ENCODE results near the gene CNTNAP4. TPM values are rescaled to one million over a fixed set of nuclear protein-coding genes. Genes with fewer than 3 reads are reported as not detected.

Gene CNTNAP4
- total RNA-seq, 1 experiment from 2014 or later: 2.1 TPM

DNA sequence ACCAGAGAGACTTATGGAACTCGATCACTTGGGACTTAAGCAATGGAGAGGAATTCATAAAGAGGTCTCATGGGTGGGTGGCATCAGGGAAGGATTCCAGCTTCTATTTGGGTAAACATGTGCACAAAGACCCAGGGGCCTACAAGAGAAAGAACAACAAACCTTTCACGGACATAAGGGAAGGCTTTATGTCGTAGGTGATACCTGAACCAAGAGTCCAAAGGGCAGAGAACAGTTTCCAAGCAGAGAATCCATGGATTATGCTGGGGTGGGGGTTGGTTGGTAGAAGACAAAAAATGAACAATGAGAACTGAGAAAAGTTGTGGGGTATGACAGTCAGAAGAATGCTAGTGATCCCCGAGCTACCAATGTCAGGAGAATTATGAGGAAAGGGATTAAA is 119.8 kb downstream of the CNTNAP4 start:
- no peak for DNase-seq (ENCODE audit: low spot score)

GRCh38 chr16:76409706-76410105 is 132.5 kb downstream of the CNTNAP4 start:
- no peak for DNase-seq (ENCODE audit: low spot score)

- no peak for DNase-seq (ENCODE audit: low spot score)
Measured at GRCh38 chr16:76421571-76421970, 144.4 kb downstream of the CNTNAP4 start.

GRCh38 chr16:76428858-76429257 is 151.7 kb downstream of the CNTNAP4 start:
- DNase-seq (ENCODE audit: low spot score): peak; percentile 32

DNA sequence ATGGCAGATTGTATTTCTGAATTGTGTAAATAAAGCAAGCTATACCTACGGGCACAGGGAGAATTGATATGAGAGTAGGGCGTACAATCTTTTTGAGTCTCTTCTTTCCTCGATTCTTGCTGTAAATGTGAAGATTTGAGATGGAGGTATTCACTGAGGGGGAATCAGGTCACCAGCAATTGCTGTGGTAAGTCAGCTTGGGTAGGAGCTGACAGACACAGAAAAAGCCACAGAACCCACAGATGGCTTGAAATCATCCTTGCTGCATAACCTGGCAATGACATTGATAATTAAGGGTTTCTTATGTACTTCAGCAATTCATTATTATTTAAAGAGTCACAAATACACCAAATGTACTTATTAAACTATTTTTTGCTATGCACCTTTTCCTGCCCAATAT is 164.2 kb downstream of the CNTNAP4 start:
- no peak for DNase-seq (ENCODE audit: low spot score)

DNA sequence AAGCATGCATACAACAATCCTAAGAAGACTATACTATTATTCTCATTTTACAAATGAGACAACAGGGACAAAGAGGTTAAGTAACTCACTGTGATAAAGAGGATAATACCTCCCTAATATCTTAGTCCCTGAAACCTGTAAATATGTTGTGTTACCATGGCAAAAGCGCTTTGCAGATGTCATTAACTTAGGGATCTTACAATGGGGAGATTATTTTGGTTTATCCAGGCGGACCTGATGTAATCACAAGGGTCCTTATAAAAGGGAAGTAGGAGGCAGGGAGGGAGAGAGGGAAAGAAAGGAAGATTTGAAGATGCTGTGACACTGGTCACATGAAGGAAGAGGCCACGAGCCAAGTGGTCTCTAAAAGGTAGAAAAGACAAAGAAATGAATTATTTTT is 164.7 kb downstream of the CNTNAP4 start:
- no peak for DNase-seq (ENCODE audit: low spot score)

- DNase-seq (ENCODE audit: low spot score): no peak
Measured at GRCh38 chr16:76443973-76444372, 166.8 kb downstream of the CNTNAP4 start.

GRCh38 chr16:76444832-76445231 is 167.6 kb downstream of the CNTNAP4 start:
- DNase-seq (ENCODE audit: low spot score): no peak

GRCh38 chr16:76445815-76446214 is 168.6 kb downstream of the CNTNAP4 start:
- DNase-seq (ENCODE audit: low spot score): no peak

DNA sequence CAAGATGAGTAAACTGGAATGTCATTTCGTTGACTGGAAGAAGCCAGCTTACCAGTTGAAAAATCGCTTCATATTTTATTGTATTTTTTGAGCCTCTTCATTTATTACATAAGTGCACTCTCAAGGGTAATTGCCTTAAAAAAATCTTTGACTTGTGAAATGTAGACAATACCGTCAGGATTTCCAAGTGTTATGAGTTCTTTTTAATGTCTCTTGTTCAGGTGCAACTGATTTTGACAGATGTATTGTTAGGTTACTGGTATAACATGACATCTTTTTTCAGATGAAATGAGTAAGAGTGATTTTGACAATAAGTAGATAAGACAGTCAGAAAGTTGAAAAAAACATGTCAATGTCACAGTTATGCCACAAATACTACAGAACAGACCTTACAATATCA is 169.1 kb downstream of the CNTNAP4 start:
- no peak for DNase-seq (ENCODE audit: low spot score)

GRCh38 chr16:76450890-76451289 is 173.7 kb downstream of the CNTNAP4 start:
- no peak for DNase-seq (ENCODE audit: low spot score)

DNA sequence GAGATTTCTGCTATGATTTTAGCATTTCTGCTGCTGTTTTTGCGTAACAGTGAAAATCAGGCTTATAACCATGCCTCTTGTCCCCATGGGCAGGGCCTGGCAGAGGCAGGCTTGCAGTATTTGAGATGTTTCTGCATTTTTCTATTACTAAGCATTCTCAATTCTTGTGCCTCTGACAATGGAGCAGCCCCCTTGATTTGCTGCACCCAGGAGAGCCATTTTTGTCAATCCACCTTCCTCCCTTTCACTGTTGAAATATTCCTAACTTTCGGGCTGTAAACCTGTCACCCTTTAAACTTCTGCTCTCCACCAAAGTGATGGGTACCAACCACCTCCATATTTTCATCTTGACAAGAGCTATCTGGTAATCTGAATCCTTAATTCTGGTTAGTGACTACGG is 178.1 kb downstream of the CNTNAP4 start:
- no peak for DNase-seq (ENCODE audit: low spot score)

GRCh38 chr16:76456016-76456415 is 178.8 kb downstream of the CNTNAP4 start:
- DNase-seq (ENCODE audit: low spot score): no peak

DNA sequence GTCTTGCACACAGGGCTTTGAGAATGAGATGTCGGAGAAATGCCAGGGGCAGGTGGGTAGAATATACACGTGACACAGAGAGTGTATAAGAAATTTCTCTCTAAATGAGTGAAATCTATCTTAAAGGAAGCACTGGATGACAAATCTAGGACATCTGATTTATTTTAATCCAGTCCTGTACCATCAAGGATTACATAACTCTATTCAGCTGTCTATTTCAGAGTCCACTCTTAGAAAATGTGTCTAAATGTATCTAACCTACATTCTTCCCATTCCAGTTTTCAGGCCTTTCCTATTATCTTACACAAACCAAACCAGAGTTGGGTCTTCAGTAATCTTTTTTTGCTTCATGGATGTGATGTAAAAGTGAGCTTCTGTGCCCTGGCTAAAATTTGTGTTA is 181.9 kb downstream of the CNTNAP4 start:
- DNase-seq (ENCODE audit: low spot score): no peak

- DNase-seq (ENCODE audit: low spot score): no peak
Measured at GRCh38 chr16:76461836-76462235, 184.6 kb downstream of the CNTNAP4 start.

GRCh38 chr16:76464955-76465620 is 187.9 kb downstream of the CNTNAP4 start:
- no peak for DNase-seq (ENCODE audit: low spot score)

- no peak for DNase-seq (ENCODE audit: low spot score)
Measured at GRCh38 chr16:76466871-76467270, 189.7 kb downstream of the CNTNAP4 start.

GRCh38 chr16:76474048-76474447 is 196.8 kb downstream of the CNTNAP4 start:
- DNase-seq (ENCODE audit: low spot score): no peak

DNA sequence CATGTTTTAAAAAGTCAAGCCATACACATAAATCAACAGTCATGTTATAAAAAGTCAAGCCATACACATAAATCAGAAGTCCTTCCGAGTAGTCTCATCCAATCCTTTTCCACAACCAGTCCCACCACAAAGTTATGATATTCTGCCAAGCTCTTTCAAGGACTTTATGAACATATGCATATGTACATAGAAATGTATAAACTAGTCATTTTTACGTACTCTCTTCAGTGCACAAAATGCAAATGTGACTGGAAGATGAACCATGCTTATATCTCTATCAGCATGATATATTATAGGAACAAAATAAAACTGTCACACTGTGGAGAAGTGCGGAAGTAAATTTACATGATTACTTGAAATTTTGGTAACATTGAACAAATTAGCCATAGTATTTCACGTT is 200.9 kb downstream of the CNTNAP4 start:
- DNase-seq (ENCODE audit: low spot score): no peak

GRCh38 chr16:76483307-76483909 is 206.2 kb downstream of the CNTNAP4 start:
- no peak for DNase-seq (ENCODE audit: low spot score)

DNA sequence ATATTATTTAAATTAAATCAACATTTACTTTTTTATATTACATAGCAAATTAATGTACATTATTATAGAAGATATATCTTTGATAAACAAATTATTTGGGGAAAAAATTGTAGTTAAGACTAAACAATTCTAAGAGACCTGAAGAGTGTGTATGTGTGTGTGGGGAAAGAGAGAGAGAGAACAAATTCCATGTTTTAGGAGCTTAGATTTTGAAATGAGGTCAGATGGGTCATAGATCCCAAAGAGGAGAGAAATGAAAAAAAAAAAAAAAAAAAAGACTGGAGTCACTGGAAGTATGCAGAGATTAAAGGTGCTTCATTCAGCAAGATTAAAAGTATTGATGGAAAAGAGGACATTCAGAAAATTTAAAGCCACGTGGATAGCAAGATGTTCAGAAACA is 206.8 kb downstream of the CNTNAP4 start:
- no peak for DNase-seq (ENCODE audit: low spot score)

DNA sequence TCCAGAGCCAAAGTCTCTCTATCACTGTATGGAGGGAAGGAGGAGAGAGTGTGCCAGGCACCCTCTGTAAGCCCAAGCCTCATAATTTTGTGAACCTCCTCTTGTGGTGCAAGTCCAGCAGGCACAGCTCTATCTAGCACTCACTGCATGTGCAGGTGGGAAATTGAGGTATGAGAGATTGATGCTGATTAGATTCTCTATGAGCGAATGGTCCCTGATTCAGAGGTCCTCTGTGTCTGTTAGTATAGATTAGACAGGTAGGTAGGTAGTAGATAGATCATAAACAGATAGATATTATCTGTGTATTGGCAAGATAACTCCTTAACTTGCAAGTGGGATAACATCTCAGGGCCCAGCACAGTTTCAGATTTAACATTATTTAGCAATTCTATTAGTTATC is 209.5 kb downstream of the CNTNAP4 start:
- DNase-seq (ENCODE audit: low spot score): no peak

DNA sequence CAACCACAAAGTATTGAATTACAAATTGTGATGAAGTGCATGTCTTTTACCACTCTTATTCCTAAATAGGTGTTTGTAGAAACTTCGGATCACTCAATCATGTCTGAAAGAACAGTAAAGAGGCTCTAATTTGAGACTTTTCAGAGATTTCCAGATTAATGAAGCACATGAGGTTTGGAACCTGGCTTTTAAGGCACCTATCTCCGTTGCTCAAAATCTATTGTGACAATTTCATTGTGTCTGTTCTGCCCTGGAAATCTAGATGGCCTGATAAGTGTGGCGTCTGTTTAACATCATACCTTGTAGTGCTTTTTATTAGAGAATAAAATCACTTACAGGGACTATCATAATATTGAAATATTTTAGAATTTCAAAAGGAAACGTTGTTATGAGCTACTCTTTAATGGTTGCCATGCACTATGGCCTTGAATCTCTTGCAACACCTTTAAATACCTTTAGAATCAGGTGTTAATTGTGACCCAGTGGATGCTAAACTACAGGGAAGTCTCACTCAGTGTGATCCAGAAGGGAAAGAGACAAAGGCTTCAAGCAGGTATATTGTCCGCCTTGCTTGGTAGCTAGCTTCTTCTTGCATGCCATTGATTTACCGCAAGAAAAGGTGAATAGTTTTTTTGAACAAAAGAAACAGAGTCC is 210.3 kb downstream of the CNTNAP4 start:
- no peak for DNase-seq (ENCODE audit: low spot score)

All from H4 (cell line).